ENCODE measurements around the gene NACC2.

NACC2 gene

GRCh38 chr9:136118320-136119060 is 23.4 kb upstream of the NACC2 start, which contains the start of gene TMEM250:
Gene TMEM250 (minus strand): TSS chr9:136118875. CDS start chr9:136116900, 1,975 bp downstream.
- TF ChIP-seq CTCF (IDR thresholded peaks at IDR 0.05; ENCODE audit: insufficient read depth, low read length, missing control alignments) = no peak
- DNase-seq (ENCODE audit: low read depth, low spot score) = peak; percentile 71
- ChIA-PET POLR2A (interaction anchor here (1.1 to 1.3 kb wide), 2 partner anchors 9 to 67 kb away, joined by 5 to 7 read pairs; no protein-coding TSS in a partner anchor), CTCF (interaction anchor here (0.7 to 5.4 kb wide), 6 partner anchors 21 to 255 kb away, joined by 3 to 66 read pairs (median 5); no protein-coding TSS in a partner anchor)
- peak within 1 kb of the TSS; percentile 68 for H3K4me3 ChIP-seq (ENCODE audit: low read depth, low read length)

DNA sequence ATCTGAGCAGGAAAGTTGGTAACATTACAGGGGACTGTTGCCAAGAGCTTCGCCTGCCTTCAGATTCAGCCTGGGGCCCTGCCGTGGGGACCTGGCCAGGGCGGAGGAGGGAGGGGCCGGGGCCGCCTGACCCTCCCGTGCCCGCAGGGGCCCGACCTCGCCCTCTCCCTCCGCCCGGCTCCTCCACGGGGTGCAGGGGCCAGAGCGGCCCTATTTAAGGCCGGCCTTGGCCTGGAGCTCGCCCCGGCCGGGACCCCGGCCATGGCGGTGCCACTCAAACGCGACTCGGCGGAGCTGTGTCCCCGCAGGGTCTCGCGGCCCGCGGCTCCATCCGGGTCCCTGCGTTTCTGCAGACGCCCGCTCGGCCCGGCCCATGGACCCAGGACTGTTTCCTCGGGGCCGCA is 22.8 kb upstream of the NACC2 start:
- H3K4me3 ChIP-seq (ENCODE audit: low read depth, low read length) = peak overlapping the region; percentile 68
- ChIA-PET POLR2A (interaction anchor here (1.1 to 1.3 kb wide), 2 partner anchors 9 to 66 kb away, joined by 5 to 7 read pairs; no protein-coding TSS in a partner anchor), CTCF (interaction anchor here (0.6 to 2.6 kb wide), 8 partner anchors 20 to 354 kb away, joined by 3 to 25 read pairs (median 4); no protein-coding TSS in a partner anchor)
- DNase-seq (ENCODE audit: low read depth, low spot score) = no peak
- TF ChIP-seq CTCF (IDR thresholded peaks at IDR 0.05; ENCODE audit: insufficient read depth, low read length, missing control alignments) = no peak

- DNase-seq (ENCODE audit: low read depth, low spot score) = no peak
- ChIA-PET CTCF (interaction anchor here (0.6 to 2.6 kb wide), 8 partner anchors 20 to 354 kb away, joined by 3 to 25 read pairs (median 4); no protein-coding TSS in a partner anchor), POLR2A (interaction anchor here (1.1 to 1.3 kb wide), 2 partner anchors 8 to 65 kb away, joined by 5 to 7 read pairs; no protein-coding TSS in a partner anchor)
- no peak for TF ChIP-seq CTCF (IDR thresholded peaks at IDR 0.05; ENCODE audit: insufficient read depth, low read length, missing control alignments)
- H3K4me3 ChIP-seq (ENCODE audit: low read depth, low read length) = peak overlapping the region; percentile 68
These were observed 22.3 kb upstream of the NACC2 start for GRCh38 chr9:136117291-136117915.

DNA sequence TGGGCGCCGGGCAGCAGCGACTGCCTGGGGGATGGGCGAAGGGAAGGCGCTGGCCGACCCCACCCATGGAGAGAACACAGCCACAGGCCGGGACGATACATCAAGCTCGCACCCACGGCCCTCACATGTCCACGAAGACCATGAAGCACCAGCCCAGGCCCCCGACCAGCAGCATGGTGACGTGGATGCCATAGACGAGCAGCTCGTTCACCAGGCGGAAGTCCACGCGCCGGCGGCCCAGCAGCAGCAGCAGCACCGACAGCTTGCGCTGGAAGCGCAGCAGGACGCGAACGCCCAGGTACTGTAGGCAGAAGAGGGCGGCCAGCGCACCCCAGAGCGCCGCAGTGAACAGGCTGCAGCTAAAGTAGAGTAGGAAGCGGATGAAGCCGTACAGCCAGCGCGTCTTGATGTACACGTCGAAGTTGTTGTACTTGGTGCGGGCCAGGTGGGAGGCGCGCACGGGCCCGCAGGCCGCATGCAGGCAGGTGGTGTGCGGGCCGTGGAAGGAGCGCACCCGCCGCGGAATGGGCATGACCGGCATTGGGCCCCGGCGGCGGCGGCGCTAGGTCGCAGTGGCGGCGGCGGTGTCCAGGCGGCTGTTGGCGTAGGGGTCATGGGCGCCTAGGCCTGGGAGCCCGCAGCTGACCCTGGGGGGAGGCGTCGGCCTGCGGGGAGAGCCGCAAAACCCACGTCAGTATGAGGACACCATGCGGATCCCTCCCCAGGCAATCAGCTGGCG is 21.4 kb upstream of the NACC2 start:
- DNase-seq (ENCODE audit: low read depth, low spot score) = no peak
- ChIA-PET POLR2A (no interaction called here), CTCF (interaction anchor here (1.3 to 2.6 kb wide), 4 partner anchors 19 to 149 kb away, joined by 4 to 25 read pairs (median 4); no protein-coding TSS in a partner anchor)
- no peak for TF ChIP-seq CTCF (IDR thresholded peaks at IDR 0.05; ENCODE audit: insufficient read depth, low read length, missing control alignments)
- H3K4me3 ChIP-seq (ENCODE audit: low read depth, low read length) = no peak overlapping the region

DNA sequence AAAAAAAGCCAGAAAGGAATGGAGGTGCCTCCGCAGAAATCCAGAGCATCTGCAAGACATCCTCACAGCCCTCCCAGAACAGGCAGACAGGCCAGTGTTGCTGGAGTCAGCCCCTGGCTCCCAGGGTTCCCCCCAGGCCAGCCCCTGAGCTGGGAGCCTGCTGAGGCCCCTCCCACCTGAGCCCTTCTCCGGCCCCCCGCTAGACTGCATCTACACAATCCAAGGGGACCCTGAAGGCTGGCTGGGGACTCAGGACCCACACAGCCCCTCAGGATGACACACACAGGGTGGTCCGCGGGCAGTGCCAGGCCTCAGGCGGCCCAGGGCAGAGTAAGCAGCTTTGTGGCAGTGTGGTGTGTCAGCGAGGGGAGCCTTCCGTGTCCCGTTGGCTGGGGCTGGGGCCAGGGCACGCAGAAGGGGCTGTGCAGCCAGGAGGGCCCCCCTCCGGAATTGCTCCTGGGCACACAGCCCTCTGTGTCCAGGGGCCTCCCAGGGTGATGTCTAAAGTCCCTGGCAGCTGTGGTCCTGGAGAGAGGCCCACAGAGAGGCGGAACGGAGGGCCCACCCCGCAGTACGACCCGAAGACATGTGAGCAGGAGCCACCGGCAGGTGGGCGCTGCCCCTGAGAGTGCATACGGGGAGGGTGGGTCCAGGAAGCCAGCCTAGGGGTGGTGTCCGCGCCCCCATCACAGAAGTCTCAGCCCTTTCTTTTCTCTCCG is 20.7 kb upstream of the NACC2 start:
- TF ChIP-seq CTCF (IDR thresholded peaks at IDR 0.05; ENCODE audit: insufficient read depth, low read length, missing control alignments) = no peak
- DNase-seq (ENCODE audit: low read depth, low spot score) = no peak
- no peak overlapping the region for H3K4me3 ChIP-seq (ENCODE audit: low read depth, low read length)
- ChIA-PET POLR2A (no interaction called here), CTCF (no interaction called here)
